ENCODE results near the gene TXN2. TPM values are rescaled to one million over a fixed set of nuclear protein-coding genes. Genes with fewer than 3 reads are reported as not detected.

TXN2 gene
- total RNA-seq, 2 experiments from 2014 or later, result 26.4 to 26.5 TPM

DNA sequence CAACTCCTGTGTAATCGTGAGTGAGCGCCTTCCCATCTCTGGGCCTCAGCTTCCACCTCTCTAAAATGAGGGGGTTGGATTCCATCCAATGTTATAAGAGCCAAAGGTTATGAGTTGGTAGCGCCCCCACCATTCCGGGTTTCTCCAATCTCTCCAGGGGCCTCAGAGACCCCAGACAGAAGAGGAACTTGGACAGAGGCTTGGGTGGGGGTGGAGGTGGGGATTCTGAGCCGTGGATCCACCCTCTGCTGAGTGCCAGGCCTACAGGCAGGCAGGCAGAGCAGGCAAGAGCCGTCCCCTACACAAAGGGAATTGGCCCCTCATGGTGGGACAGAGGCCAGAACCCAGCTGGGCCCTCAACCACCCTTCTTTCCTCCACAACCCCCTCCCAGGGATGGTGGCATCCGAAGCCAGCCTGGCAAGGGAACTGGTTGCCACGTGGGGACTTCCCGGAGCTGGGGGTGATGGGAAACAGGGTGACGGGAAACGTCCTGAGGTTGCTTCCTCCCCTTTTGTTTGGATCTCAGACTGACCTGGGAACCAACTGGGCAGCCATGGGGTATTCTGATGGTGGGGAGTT is 31.8 kb downstream of the TXN2 start:
- no peak for ATAC-seq (ENCODE audit: poor library complexity)
- Histone ChIP-seq H3K27ac (ENCODE audit: low read depth in 1 of 2, low read length in 2 of 2) (peak overlapping the region in 1 of 2 donors; percentile 5), H3K9me3 (ENCODE audit: control insufficient read depth in 1 of 2, insufficient read depth in 1 of 2, low read length in 2 of 2) (no peaks in the 10 kb centered on the region), H3K36me3 (ENCODE audit: insufficient read depth, low read length) (no peaks in the 10 kb centered on the region), H3K4me1 (ENCODE audit: insufficient read depth, low read length) (peaks cover 87% of the 10 kb centered on the region), H3K4me3 (ENCODE audit: low read length) (no peak overlapping the region), H3K27me3 (ENCODE audit: control insufficient read depth in 1 of 2, insufficient read depth in 2 of 2, low read length in 2 of 2) (no peaks in the 10 kb centered on the region)
- no peaks in the 10 kb centered on the region for H3K36me3 Mint-ChIP-seq (ENCODE audit: low read depth)
- TF ChIP-seq, protein P1, sequence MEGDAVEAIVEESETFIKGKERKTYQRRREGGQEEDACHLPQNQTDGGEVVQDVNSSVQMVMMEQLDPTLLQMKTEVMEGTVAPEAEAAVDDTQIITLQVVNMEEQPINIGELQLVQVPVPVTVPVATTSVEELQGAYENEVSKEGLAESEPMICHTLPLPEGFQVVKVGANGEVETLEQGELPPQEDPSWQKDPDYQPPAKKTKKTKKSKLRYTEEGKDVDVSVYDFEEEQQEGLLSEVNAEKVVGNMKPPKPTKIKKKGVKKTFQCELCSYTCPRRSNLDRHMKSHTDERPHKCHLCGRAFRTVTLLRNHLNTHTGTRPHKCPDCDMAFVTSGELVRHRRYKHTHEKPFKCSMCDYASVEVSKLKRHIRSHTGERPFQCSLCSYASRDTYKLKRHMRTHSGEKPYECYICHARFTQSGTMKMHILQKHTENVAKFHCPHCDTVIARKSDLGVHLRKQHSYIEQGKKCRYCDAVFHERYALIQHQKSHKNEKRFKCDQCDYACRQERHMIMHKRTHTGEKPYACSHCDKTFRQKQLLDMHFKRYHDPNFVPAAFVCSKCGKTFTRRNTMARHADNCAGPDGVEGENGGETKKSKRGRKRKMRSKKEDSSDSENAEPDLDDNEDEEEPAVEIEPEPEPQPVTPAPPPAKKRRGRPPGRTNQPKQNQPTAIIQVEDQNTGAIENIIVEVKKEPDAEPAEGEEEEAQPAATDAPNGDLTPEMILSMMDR (IDR thresholded peaks at IDR 0.05), result no peak
- ChIA-PET CTCF (interaction anchor here (1.3 kb wide), 1 partner anchor 14 kb away, joined by 3 read pairs; no protein-coding TSS in a partner anchor), POLR2A (interaction anchor here (1.4 kb wide), 1 partner anchor 65 kb away, joined by 6 read pairs; no protein-coding TSS in a partner anchor)
- H3K4me1 Mint-ChIP-seq (ENCODE audit: low read depth), result peaks cover 56% of the 10 kb centered on the region
- no peaks in the 10 kb centered on the region for H3K27me3 Mint-ChIP-seq
- intact Hi-C loops (cut with DNase I, micrococcal nuclease), result loop anchor here (2.0 to 5.0 kb wide), 3 partner anchors 42 to 117 kb away; no protein-coding TSS in a partner anchor
- DNase-seq, result peak in 1 of 14 experiments; percentile 35
- H3K27ac Mint-ChIP-seq, result peak overlapping the region; percentile 93
- H3K9me3 Mint-ChIP-seq, result no peaks in the 10 kb centered on the region
- no peak overlapping the region for H3K4me3 Mint-ChIP-seq

DNA sequence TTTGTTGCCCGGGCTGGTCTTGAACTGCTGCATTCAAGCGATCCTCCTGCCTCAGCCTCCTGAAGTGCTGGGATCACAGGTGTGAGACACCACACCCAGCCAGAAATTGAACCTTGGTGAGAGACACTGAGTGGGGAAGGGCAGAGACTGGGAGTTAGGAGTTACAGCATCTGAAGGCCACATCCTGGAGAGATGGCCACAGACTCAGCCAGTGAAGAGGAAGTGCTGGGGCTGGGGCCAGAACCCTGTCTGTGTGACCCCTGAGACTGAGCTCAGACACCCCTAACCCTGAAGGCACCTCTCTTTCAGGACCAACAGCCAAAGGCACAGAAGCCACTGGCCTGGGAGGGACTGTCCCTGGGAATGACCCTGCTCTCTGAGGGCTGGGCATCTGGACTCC is 33.8 kb downstream of the TXN2 start:
- no peak overlapping the region for H3K27ac Mint-ChIP-seq
- TF ChIP-seq, protein P1 (IDR thresholded peaks at IDR 0.05), result no peak
- no peaks in the 10 kb centered on the region for H3K36me3 ChIP-seq (ENCODE audit: insufficient read depth, low read length)
- POLR2A ChIA-PET, result no interaction called here
- peaks cover 68% of the 10 kb centered on the region for H3K4me1 ChIP-seq (ENCODE audit: insufficient read depth, low read length)
- H3K4me1 Mint-ChIP-seq (ENCODE audit: low read depth), result peaks cover 47% of the 10 kb centered on the region
- no peak overlapping the region for H3K4me3 ChIP-seq (ENCODE audit: low read length)
- CTCF ChIA-PET, result interaction anchor here (0.9 to 1.4 kb wide), 2 partner anchors 12 to 68 kb away, joined by 3 to 5 read pairs; no protein-coding TSS in a partner anchor
- no peaks in the 10 kb centered on the region for H3K27me3 Mint-ChIP-seq
- no peaks in the 10 kb centered on the region for H3K36me3 Mint-ChIP-seq (ENCODE audit: low read depth)
- no peak overlapping the region for H3K27ac ChIP-seq (ENCODE audit: low read depth in 1 of 2, low read length in 2 of 2)
- DNase-seq (peak in 1 of 14 experiments; percentile 22), ATAC-seq (ENCODE audit: poor library complexity) (no peak)
- H3K27me3 ChIP-seq (ENCODE audit: control insufficient read depth in 1 of 2, insufficient read depth in 2 of 2, low read length in 2 of 2), result no peaks in the 10 kb centered on the region
- no peaks in the 10 kb centered on the region for H3K9me3 ChIP-seq (ENCODE audit: control insufficient read depth in 1 of 2, insufficient read depth in 1 of 2, low read length in 2 of 2)
- H3K9me3 Mint-ChIP-seq, result no peaks in the 10 kb centered on the region
- H3K4me3 Mint-ChIP-seq, result no peak overlapping the region
- intact Hi-C loops (cut with DNase I, micrococcal nuclease), result no loop called here

DNA sequence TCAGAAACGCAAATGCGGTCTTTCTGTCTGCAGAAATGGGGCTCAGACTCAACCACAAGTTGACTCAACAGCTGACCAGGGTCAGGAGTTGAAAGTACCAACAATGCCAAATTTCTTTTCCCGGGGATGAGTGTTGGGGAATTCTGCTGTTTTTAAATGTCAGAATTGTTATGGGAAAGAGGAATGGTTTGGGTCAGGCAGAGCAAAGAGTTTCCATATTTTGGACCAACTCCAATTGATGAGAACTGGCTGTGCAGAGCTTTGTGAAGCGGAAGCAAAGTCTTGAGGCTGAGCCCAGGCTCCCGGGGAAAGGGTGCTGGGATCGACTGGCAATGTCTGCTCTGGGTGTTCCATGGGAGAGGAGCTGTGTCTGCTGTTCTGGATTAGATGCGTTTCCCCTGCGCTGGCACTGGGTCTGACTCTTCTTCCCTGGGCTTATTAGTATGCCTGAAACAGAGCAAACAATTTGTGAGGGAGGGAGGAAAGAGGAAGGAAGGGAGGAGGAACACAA is 36.2 kb downstream of the TXN2 start:
- DNase-seq (no peak), ATAC-seq (ENCODE audit: poor library complexity) (no peak)
- H3K4me1 ChIP-seq (ENCODE audit: insufficient read depth, low read length), result peaks cover 48% of the 10 kb centered on the region
- no peaks in the 10 kb centered on the region for H3K9me3 ChIP-seq (ENCODE audit: control insufficient read depth in 1 of 2, insufficient read depth in 1 of 2, low read length in 2 of 2)
- no peaks in the 10 kb centered on the region for H3K36me3 Mint-ChIP-seq (ENCODE audit: low read depth)
- no peaks in the 10 kb centered on the region for H3K27me3 Mint-ChIP-seq
- H3K27ac ChIP-seq (ENCODE audit: low read depth in 1 of 2, low read length in 2 of 2), result no peak overlapping the region
- CTCF ChIA-PET, result interaction anchor here (1.0 to 1.3 kb wide), 2 partner anchors 10 to 39 kb away, joined by 3 read pairs; no protein-coding TSS in a partner anchor
- TF ChIP-seq, protein P1 (IDR thresholded peaks at IDR 0.05), result no peak
- H3K4me3 ChIP-seq (ENCODE audit: low read length), result no peak overlapping the region
- H3K27ac Mint-ChIP-seq, result no peak overlapping the region
- no peaks in the 10 kb centered on the region for H3K9me3 Mint-ChIP-seq
- POLR2A ChIA-PET, result interaction anchor here (0.9 to 1.9 kb wide), 2 partner anchors 10 kb away, joined by 3 to 8 read pairs; no protein-coding TSS in a partner anchor
- intact Hi-C loops (cut with DNase I, micrococcal nuclease), result no loop called here
- H3K4me1 Mint-ChIP-seq (ENCODE audit: low read depth), result peaks cover 32% of the 10 kb centered on the region
- no peaks in the 10 kb centered on the region for H3K36me3 ChIP-seq (ENCODE audit: insufficient read depth, low read length)
- no peaks in the 10 kb centered on the region for H3K27me3 ChIP-seq (ENCODE audit: control insufficient read depth in 1 of 2, insufficient read depth in 2 of 2, low read length in 2 of 2)
- no peak overlapping the region for H3K4me3 Mint-ChIP-seq

Data from CD4-positive, alpha-beta T cell (primary cell).